ENCODE results near the gene POLR3B. TPM values are rescaled to one million over a fixed set of nuclear protein-coding genes. Genes with fewer than 3 reads are reported as not detected.

POLR3B gene
- total RNA-seq, 4 donors from 2014 or later: 4.7 to 13.0 (median 5.6) TPM

DNA sequence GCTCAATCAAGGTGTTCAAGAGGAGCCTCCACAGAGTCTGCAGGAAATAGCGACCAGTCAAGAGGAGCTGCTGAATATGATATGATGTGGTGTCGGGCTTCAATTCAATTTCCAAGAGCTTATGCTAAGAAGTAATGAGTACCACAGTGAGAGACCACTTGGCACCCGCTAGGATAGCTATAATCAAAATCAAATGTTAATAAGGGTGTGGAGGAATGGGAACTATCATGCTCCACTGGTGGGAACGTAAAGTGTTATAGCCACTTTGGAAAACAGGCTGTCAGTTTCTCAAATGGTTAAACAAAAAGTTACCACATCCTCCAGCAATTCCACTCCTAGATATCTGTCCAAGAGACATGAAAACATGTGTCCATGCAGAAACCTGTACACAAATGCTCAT lies 6.7 kb downstream of the POLR3B start:
- TF ChIP-seq, protein P1, sequence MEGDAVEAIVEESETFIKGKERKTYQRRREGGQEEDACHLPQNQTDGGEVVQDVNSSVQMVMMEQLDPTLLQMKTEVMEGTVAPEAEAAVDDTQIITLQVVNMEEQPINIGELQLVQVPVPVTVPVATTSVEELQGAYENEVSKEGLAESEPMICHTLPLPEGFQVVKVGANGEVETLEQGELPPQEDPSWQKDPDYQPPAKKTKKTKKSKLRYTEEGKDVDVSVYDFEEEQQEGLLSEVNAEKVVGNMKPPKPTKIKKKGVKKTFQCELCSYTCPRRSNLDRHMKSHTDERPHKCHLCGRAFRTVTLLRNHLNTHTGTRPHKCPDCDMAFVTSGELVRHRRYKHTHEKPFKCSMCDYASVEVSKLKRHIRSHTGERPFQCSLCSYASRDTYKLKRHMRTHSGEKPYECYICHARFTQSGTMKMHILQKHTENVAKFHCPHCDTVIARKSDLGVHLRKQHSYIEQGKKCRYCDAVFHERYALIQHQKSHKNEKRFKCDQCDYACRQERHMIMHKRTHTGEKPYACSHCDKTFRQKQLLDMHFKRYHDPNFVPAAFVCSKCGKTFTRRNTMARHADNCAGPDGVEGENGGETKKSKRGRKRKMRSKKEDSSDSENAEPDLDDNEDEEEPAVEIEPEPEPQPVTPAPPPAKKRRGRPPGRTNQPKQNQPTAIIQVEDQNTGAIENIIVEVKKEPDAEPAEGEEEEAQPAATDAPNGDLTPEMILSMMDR (IDR thresholded peaks at IDR 0.05; ENCODE audit: low read depth): no peak

DNA sequence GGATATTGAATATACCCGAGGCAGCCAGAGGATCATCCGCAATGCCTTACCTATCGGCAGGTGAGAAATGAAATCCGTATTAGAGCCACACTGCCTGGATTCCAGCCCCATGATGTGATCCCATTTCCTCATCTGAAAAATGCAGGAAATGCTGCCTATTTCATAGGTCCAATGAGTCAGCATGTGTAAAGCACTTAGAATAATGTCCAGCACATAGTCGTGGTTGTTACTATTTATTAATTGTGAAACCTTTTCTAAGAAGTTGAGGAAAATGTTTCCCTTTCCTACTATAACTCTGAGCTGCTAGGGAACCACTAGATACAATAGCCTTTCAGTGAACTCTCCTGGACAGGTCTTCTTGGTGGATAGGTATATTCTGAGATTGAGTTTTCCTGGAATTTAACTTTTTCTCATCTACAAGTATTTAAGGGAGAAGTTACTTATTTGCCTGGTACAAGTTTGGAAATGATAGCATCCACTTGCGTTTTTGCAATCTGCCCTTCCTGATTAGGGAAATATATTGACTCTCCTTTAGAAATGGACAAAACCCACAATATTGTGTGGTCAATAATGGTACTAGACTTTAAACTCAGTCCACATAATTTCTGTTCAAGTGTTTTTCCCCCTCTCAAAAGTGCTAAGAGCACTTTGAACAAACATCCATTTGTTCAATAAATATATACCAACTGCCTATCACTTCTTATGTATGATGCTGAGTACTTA lies 12.2 kb downstream of the POLR3B start:
- TF ChIP-seq, protein P1 (IDR thresholded peaks at IDR 0.05; ENCODE audit: low read depth): no peak

DNA sequence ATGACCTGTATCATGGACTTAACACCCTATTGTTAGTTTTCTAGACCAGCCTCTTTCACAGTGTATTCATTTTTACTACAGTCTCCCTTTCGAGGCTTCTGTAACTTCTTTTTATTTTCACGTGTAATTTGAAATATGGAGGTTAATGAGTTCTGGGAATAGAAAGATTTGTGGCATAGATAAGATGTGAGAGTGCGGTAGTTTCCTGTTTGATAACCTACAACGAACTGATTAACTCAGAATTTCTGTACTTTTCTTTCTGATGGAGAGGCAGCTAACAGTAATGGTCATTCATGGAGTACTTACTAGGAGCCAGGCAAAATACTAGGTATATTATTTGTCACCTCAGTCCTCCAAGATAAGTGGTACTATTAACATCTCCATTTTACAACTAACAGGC lies 21.2 kb downstream of the POLR3B start:
- TF ChIP-seq, protein P1 (IDR thresholded peaks at IDR 0.05; ENCODE audit: low read depth): no peak

DNA sequence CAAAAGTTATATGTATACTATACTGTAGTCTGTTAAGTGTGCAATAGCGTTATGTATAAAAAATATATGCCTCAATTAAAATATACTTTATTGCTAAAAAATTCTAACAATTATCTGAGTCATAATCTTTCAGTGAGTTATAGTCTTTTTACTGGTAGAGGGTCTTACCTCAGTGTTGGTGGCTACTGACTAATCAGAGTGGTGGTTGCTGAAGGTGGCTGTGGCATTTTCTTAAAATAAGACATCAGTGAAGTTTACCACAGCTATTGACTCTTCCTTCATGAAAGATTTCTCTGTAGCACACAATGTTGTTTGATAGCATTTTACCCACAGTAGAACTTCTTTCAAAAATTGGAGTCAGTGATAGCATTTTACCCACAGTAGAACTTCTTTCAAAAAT lies 23.4 kb downstream of the POLR3B start:
- TF ChIP-seq, protein P1 (IDR thresholded peaks at IDR 0.05; ENCODE audit: low read depth): no peak

DNA sequence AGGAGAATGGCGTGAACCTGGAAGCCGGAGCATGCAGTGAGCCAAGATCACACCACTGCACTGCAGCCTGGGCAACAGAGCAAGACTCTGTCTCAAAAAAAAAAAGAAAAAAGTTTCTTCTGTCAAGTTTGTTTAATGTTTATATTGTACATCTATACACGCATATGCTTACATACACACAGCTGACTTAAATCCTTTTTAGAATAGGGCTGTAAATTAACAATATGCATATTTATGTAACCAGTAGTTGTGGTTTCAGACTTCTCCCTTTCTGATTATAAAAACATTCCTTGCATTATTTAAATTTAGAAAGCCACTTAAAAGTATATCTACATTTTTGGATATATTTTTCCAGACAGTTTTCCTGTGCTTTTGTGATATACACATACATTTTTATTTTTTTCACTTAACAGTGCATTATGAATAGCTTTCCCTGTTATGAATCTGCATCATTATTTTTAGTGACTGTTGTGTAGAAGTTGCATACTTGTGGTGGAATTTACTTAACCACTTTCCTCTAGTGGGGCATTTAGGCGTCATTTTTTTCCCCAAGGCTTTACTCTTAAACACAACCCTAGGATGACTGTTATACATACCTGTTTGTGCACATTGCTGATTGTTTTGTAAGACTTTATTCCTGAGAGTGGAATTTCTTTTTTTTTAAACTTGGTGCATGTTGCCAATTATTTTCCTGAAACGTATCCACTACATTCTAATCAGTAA lies 29.4 kb downstream of the POLR3B start:
- TF ChIP-seq, protein P1 (IDR thresholded peaks at IDR 0.05; ENCODE audit: low read depth): no peak

DNA sequence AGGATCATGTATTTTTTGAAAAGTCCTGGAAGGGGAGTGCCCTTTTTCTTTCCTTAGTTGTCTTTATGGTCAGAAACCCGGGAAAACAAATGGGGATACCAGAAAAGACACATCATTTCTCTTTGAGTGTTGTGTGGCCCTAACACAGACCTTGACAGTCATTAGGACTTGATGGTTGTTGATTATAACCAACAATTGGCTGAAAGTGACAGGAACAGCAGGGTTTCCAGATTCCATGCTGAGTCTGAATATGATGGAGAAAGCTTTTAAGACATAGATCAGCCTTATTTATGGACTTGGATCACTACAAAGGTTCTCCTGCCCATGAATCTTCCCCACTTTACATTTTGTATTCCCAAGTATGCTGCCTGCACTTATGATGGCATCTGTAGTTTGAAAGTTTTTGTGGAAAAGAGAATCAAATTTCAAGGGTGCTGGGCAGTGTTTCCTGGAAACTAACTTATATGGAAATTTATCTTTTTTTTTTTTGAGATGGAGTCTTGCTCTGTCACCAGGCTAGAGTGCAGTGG lies 30.4 kb downstream of the POLR3B start:
- TF ChIP-seq, protein P1 (IDR thresholded peaks at IDR 0.05; ENCODE audit: low read depth): no peak

DNA sequence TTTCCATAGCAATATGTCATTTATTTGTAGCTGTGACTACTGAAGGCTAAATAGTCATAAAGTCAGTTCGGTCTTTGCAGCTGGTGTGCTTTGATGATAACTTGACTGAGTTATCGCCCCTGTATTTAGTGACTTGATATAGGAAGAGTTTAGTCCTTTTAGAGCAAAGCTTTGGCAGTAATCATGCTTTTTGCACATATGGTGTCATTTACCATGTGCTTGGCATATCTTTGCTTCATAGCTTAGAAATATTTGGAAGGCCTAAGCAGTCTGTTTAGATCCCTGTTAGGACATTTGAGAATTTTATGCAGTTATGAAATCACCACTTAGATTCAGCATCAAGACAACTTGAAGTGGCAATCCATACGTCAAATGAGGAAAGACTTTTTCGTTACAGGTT lies 31.6 kb downstream of the POLR3B start:
- TF ChIP-seq, protein P1 (IDR thresholded peaks at IDR 0.05; ENCODE audit: low read depth): no peak

All from subcutaneous adipose tissue (tissue), 4 donors.